HG03139 (cell line): ENCODE results near the gene LRRC8D.

Experiments used
- ATAC-seq: cut with Tn5 transposase; IDR thresholded peaks from one replicate; pipeline ENCODE4 v1.9.1; 2021; ENCODE audit not compliant: unreplicated experiment

Gene LRRC8D

GRCh38 chr1:89806616-89807015 lies 14.2 kb upstream of the LRRC8D start:
- no peak for ATAC-seq

GRCh38 chr1:89807503-89807902 lies 13.3 kb upstream of the LRRC8D start:
- ATAC-seq, result no peak

GRCh38 chr1:89807983-89808382 lies 12.8 kb upstream of the LRRC8D start:
- ATAC-seq, result no peak

DNA sequence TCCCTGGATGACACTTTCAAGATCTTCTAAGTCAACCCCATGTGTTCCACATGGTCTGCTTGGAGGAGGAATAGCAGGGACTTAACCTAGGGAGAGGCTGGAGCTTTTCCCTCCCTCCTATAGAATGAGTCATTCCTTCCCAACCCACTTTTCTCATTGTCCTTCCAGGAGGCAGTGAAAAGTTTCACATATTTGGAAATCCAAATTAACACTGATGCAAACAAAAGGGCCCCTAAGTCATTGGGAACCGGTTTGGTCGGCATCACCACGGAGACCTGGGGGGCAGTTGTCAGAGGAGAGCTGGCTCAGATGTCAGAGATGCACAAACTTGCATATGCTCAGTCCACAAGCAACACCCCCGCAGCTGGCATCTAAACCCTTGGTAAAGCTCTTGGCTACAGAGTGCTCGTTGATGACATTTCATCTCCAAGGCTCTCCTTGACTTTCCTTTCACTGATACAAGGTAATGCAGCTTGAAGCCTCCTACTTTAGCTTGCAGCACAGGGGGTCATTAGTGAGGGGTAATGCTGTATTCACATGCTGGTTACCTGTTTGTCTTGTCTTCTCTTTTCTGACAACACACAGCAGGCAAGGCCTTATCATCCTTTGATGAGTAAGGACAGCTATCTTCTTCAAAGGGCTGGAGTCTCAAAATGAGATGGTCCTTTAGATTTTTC lies 12.3 kb upstream of the LRRC8D start:
- no peak for ATAC-seq

DNA sequence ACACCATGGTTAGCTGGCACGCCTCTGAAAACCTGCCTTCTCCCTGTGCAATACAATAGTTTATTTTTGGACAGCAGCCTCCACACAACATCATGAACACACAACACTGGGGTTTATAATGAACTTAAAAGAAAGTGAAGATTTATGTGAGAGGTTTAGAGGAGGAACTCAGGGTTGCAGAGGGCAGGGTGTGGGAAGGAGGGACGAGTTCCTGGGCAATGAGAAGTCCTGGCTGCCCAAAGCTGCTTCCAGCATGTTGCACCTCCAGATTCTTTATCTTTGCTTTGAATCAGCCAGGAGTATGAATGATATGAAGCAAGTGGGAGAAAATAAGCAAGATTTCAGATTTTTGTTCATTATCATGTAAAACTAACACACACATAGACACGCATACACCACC lies 11.3 kb upstream of the LRRC8D start:
- no peak for ATAC-seq

DNA sequence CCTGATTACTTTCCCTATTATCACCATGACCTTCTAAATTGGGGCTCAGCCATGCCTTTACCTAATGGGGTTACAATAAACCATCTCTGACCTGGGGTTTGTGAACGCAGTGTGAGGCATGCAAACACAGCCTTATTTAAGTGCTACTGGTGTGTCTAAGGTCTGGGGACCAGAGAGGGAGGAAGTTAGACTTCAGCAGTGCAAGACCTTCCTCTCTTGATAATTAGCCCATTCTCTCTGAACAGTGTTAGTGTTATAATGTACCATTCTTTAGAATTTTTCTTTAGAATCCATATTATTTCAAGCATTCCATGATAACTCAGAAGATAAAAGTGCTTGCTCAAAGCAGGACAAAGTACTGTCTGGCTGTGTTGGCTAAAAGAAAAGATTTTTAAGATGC lies 10.5 kb upstream of the LRRC8D start:
- no peak for ATAC-seq

GRCh38 chr1:89810880-89811279 lies 10.0 kb upstream of the LRRC8D start:
- ATAC-seq, result no peak

DNA sequence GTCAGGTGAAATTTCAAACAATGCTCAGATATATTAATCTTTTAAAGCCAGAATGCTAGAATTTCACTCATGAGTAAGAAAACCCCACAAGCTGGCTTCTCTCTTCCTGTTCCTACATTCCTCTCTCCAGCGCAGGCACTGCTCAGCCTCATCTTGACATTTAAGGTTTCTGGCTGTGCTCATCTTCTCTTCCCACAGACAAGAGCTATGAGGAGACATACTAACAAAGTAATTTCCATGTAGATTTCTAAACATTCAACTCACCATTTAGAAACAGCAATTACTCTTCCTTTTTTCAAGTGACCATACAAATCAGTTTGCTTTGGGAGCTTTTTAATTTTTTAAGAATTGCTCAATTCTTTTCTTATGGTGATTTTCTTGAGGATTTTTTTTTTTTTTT lies 7.8 kb upstream of the LRRC8D start:
- no peak for ATAC-seq

DNA sequence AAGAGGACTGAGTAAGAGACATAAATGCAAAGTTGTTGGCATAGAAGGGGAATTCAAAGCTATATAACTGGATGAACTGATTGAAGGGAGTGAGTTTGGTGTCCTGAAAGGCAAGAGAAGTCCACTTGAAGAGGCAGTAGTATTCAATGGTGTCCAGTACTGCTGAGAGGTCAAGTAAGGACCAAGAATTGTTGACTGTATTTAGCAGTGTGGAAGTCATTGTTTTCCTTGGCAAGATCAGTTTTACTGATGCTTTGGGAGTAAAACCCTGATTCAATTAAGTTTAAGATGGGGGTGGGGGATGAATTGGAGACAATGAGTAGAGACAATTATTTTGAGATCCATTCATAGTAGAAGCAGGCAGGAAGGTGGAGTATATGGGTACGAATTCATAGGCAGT lies 5.8 kb upstream of the LRRC8D start:
- no peak for ATAC-seq

GRCh38 chr1:89815611-89816010 lies 5.2 kb upstream of the LRRC8D start:
- peak; percentile 49 for ATAC-seq

- no peak for ATAC-seq
These were observed 4.5 kb upstream of the LRRC8D start for GRCh38 chr1:89816366-89816765.

DNA sequence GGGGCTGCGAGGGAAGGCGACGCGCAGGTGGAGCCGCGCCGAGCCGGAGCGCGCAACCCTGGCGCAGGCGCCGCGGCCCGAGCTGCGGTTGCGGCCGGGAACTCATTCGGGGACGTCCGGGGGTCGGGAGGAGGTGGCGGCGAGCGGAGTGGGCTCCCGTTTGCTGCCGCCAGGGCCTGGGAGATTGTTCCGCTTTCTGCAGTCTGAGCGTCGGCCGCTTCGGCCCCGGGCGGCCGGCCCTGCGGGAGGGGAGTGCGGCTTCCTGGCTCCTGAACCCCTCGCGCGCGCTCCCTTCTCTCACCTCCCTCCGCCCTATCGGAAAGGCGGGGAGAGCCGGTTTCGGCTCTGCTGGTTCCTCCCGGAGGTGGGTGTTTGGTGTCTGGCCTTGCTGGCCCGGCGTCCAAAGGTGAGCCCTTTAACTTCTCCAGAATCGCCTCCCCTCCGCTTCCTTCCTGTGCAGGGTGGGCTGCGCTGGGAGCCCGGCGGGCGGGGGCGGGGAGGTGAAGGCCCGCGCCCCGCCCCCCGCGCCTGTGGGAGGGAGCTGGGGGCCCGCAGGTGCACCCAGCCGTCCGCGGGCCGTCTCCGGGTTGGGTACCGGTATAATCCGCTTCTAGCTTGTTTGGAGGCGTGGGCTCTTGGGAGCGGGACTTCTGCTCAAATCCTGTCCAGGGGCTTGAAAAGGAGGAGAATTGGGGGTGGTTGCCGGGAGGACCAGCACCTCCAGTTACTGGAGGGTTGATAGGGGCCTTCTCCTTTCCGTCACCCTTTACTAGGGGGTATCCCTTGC lies 683 bp downstream of the LRRC8D start:
- peak; percentile 51 for ATAC-seq

- ATAC-seq, result no peak
These were observed 1.5 kb downstream of the LRRC8D start for GRCh38 chr1:89822109-89822962.

GRCh38 chr1:89822999-89823628 lies 2.3 kb downstream of the LRRC8D start:
- ATAC-seq, result no peak

DNA sequence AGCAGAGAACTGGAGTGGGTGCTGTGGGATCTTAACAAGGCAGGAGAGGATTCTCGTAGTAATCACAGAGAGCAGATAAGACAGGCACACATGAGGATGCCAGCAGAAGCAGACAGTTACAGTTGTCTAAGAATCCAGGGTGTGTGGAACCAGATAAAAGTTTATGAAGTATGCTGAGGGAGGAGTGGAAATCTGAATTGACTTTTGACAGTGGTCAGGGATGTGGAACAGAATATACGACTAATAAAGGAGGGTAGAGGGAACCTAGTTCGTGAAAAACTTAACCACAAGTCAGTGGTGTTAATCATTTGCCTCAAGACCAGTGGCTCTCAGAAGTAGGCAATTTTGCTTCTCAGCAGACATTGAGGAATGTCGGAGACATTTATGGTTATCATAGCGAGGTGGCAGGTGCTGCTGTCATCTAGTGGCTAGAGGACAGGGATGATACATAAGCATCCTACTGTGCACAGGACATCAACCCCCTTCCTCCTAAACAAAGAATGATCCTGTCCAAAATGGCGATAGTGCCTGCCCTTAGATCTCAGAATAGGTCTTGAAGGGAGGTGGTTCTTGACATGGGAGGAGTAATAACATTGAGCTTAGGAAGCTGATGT lies 3.0 kb downstream of the LRRC8D start:
- no peak for ATAC-seq

DNA sequence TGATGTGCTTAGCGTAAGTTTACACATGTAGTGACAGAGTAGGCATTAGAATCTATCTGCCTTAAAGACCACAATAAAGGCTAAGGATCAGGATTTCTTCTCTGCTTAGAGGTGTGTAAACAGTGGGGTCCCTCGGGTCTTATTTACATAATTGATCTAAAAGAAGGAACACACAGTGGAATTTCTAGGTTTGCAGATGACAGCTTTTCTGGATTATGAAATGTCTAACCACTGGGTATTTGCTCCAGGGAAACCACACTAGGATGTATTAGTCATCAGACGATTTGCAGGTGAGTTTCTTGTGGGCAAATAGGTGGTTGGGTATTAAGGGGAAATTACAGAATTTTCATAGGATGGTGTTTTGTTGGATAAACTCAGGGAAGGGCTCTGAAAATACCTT lies 5.8 kb downstream of the LRRC8D start:
- ATAC-seq, result no peak

GRCh38 chr1:89827330-89827729 lies 6.5 kb downstream of the LRRC8D start:
- no peak for ATAC-seq

- no peak for ATAC-seq
These were observed 7.1 kb downstream of the LRRC8D start for GRCh38 chr1:89827902-89828301.

DNA sequence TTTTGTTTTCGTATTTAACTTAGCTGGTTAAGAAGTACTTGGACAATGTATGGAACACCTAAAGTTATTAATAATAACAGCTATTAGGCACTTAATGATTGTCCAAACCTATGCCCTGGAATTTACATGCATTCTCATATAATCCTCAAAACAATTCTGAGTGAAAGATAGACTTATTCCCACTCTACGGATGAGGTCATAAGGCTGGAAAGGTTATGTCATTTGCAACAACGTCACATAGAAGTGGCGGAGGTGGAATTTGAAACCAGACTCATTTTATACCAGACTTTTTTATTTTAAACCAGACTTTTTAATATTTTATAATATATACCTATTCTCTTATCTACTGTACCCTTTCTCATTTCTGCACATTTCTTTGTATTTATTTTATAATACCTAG lies 8.4 kb downstream of the LRRC8D start:
- ATAC-seq, result no peak

- ATAC-seq, result no peak
These were observed 10.8 kb downstream of the LRRC8D start for GRCh38 chr1:89831462-89832120.
